Myocyte (in vitro differentiated cells): ENCODE results near the gene PUM2. TPM values are rescaled to one million over a fixed set of nuclear protein-coding genes. Genes with fewer than 3 reads are reported as not detected.

ENCODE experiments used
- DNase-seq: peaks from one replicate; pipeline ENCODE4 v3.0.0-alpha.2; 2012; ENCODE audit warnings: low read depth
- total RNA-seq: library from RNA; depleted of rRNA; stranded (reverse); fragments of >200 nt; gene quantifications from 2 replicates; pipeline ENCODE4 v1.2.3, GENCODE V29; 2014

PUM2 gene
- total RNA-seq, 1 donor from 2014 or later, result 27.9 TPM

DNA sequence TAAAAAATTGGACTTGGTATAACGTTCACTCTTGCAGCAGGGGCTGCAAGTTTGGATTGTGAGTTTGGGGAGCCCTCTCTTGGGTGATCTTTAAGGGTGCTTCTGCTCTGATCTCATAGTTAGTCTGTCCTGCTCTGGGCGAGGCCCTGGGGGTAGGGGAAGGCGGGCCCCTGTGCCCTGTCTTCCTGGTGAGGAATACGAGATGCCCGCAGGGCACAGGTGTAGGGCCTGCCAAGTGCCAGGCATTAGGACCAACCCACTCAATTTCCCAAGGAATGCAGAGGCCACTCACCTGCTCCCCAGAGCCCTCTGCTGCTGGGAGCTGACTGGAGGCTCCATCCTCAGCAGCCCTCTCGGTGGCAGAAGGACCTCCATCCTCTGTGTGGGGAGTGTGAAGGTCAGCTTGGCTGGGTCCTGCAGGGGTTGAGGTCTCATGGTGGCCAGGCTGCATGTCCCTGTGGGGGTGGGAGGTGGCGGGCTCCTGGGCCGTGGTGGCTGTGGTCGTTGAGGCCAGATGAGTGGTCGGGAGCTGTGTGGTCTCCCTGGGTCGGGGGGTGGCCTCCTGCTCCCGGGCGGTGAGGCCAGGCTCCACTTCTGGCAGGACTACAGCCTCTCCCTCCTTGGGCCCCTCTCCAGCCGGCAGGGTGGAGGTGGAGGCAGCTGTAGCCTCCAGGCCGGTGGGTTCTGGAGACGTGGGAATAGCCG, 147.0 kb downstream of the PUM2 start:
- no peak for DNase-seq

- DNase-seq, result no peak
Measured at GRCh38 chr2:20203072-20203471, 147.6 kb downstream of the PUM2 start.

DNA sequence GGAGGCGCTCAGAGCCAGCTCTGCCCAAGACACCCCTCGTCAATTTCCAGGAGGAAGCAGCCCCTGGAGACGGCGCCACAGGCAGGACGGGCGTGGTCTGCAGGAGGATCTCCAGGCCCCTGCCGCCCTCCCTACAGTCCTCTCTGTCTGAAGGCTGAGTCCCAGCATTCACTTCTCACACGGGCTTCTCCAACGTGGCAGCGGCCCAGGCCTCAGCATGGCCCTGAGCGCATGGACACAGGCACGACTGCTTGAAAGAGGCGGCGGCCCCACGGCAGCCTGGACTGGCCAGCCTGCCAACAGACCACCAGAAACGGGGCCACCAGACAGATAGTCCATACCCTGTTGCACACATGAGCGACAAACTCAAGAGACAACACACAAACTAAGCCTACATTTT, 149.0 kb downstream of the PUM2 start:
- DNase-seq, result no peak

DNA sequence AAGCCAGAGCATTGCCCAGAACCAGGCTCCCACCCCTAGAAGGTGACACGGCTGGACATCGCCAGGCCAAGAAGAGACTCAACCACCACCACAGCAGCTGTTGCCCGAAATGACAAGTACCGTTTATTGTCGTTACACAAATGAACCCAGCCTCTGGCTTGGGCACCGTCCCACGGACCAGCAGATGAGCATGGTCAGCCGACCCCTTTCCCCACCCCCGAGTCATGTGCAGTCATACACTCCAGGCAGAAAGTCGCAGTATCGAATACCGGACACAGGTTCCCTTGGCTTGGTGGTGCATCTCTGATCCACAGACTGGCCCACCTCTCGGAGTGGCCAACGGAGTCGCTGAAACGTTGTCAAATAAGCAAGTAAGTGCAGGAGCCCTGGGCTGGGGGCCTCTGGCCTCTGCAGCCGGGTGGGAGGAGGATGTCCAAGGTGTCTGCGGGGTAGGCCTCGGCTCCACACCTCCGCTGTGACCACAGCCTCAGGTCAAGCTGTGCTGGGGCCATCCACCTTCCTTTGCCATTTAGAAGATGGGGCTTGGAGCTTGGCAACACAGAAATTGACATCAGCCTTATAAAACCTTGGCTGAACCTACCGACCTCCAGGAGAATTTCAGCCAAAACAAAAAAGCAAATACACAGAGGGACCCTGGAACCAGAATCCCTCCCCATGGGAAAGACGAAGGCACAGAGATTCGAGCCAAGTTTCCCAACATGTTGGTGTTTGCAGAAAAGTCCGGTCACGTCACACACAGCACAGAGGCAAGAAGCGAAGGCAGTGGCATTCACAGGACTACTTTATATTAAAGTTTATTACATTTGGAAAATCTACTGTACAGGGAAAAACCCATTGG, 149.7 kb downstream of the PUM2 start:
- no peak for DNase-seq

GRCh38 chr2:20199633-20200270, 150.9 kb downstream of the PUM2 start:
- no peak for DNase-seq

GRCh38 chr2:20198796-20199632, 151.6 kb downstream of the PUM2 start:
- no peak for DNase-seq

Other genes with a start within 250 kb of the PUM2 start
- gene SDC1, start 125.7 kb downstream of the PUM2 start, total RNA-seq, result 9.8 and 11.0 TPM in 2 replicates
- 84.0 and 150 TPM in 2 replicates for gene RHOB, start 96.2 kb upstream of the PUM2 start, total RNA-seq